DMS53 treated with DMSO at 0.1 percent for 48 hours (cell line): Measurements from ENCODE around the gene FBXL14.
A peak's percentile ranks its signal among the peaks of the same experiment; 100 is the strongest.

Source experiments
- DNase-seq: peaks from one replicate; lab custom pipeline; 2025; ENCODE audit not compliant: unreplicated experiment; lab: John Stamatoyannopoulos, UW

The FBXL14 gene

DNA sequence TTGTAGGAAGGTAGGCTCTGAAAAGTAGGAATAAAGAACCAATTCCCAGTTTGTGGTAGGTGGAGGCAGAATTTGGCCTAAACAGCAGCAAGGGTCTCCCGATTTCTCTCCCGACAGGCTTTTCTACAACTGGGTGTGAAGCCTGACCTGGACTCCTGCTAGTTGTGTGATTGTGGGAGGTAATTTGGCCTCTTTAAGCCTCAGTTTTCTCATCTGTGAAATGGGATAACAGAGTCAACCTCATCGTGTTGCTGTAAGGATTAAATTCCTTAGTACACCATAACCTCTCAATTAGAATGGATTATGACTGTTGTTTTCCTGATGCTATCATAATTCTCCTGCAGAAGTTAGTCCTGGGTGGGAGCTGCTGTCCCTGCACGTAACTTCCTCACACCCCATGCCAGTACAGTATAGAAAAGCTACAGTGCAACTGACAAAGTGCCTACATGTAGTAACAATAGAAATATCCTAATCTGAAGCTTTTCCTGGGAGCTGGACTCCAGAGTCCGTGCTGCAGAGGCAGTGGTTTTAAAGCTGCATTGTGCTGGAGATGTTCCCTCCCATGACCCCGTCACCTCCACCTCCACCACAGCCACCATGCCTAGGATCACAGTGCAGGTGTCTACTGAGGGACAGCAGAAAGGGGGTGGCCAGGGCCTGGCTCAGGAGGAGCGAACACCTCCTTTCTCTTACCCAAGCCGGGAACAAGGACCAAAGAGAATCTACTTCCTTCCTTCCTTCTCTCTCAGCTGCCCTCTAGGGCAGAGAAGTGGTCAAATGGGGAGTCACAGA, 76.5 kb downstream of the FBXL14 start:
- DNase-seq: peak; percentile 68

DNA sequence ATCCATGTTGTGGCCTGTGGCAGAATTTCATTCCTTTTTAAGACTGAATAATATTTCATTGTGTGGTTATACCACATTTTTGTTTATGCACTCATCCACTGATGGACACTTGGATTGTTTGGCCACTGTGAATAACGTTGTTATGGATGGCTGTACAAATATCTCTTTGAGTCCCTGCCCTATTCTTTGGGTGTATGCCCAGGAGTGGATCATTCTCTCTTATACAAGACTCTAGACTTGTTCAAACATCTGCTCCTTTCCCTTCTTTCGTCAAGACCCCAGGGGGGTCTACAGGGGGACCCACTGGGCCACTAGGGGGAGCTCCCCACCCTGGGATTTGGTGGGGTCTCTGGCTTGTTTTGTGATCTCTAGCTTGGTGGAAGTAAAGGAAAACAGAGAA, 77.4 kb downstream of the FBXL14 start:
- peak; percentile 24 for DNase-seq
